Loucy (cell line): Measurements from ENCODE around the gene SRD5A2.

Source experiments
- H2AFZ ChIP-seq: fragments of 200-600 bp; sonication (generic); 2 replicates; pipeline ENCODE4 v1.6.0; 2016; ENCODE audit warnings: antibody characterized with exemption, mild to moderate bottlenecking, low read length, moderate library complexity
- H3F3A ChIP-seq: fragments of 200-600 bp; 2 replicates; pipeline ENCODE4 v1.6.0; 2016; ENCODE audit warnings: antibody characterized with exemption, low read depth, mild to moderate bottlenecking
- H3K27me3 ChIP-seq: fragments of 200-600 bp; sonication (generic); 2 replicates; pipeline ENCODE4 v1.6.1; 2014; ENCODE audit warnings: low read length, mild to moderate bottlenecking; ENCODE audit not compliant: insufficient read depth, poor library complexity, severe bottlenecking
- H3K36me3 ChIP-seq: fragments of 200-600 bp; sonication (generic); 2 replicates; pipeline ENCODE4 v1.6.1; 2016; ENCODE audit warnings: low read length; ENCODE audit not compliant: insufficient read depth
- H3K4me1 ChIP-seq: fragments of 200-600 bp; sonication (generic); 2 replicates; pipeline ENCODE4 v1.5.1; 2014; ENCODE audit warnings: low read length, mild to moderate bottlenecking; ENCODE audit not compliant: insufficient read depth, poor library complexity, severe bottlenecking
- H3K4me2 ChIP-seq: fragments of 200-600 bp; sonication (generic); 2 replicates; pipeline ENCODE4 v1.6.0; 2014; ENCODE audit warnings: antibody characterized with exemption, low read length, low read depth, mild to moderate bottlenecking; ENCODE audit not compliant: poor library complexity, severe bottlenecking
- H3K4me3 ChIP-seq: fragments of 200-600 bp; sonication (generic); 2 replicates; pipeline ENCODE4 v1.5.1; 2014; ENCODE audit warnings: low read length, mild to moderate bottlenecking, mixed read lengths; ENCODE audit not compliant: poor library complexity, severe bottlenecking
- H3K79me2 ChIP-seq: fragments of 200-600 bp; sonication (generic); 2 replicates; pipeline ENCODE4 v1.6.1; 2014; ENCODE audit warnings: low read length; ENCODE audit not compliant: insufficient read depth
- H3K9ac ChIP-seq: fragments of 200-600 bp; sonication (generic); 2 replicates; pipeline ENCODE4 v1.6.0; 2014; ENCODE audit warnings: mild to moderate bottlenecking, low read depth, low read length, moderate library complexity; ENCODE audit not compliant: poor library complexity, severe bottlenecking
- H3K9me2 ChIP-seq: fragments of 200-600 bp; sonication (generic); replicated peaks from 2 replicates; pipeline ENCODE4 v1.6.1; 2016; ENCODE audit warnings: low read depth, low read length, mixed read lengths
- H3K9me3 ChIP-seq: fragments of 200-600 bp; sonication (generic); 2 replicates; pipeline ENCODE4 v1.6.1; 2014; ENCODE audit warnings: mild to moderate bottlenecking, antibody characterized with exemption, low read length, low read depth; ENCODE audit not compliant: insufficient read depth
- H4K20me1 ChIP-seq: fragments of 200-600 bp; sonication (generic); 2 replicates; pipeline ENCODE4 v1.6.0; 2014; ENCODE audit warnings: antibody characterized with exemption, low read length, mild to moderate bottlenecking; ENCODE audit not compliant: insufficient read depth, poor library complexity, severe bottlenecking
- EZH2phosphoT487 ChIP-seq: fragments of 200-600 bp; IDR thresholded peaks from 2 replicates; pipeline ENCODE4 v1.6.1; 2018; ENCODE audit warnings: antibody characterized with exemption, mild to moderate bottlenecking, moderate library complexity, borderline replicate concordance
- TF ChIP-seq, protein P1 (sequence below): fragments of 200-600 bp; sonication (generic); conservative IDR thresholded peaks from 2 replicates; pipeline ENCODE4 v1.5.1; 2014; ENCODE audit warnings: mild to moderate bottlenecking, antibody characterized with exemption, low read length

SRD5A2 gene

GRCh38 chr2:31567679-31568078 lies 13.1 kb downstream of the SRD5A2 start:
- TF ChIP-seq EZH2phosphoT487, result no peak
- TF ChIP-seq, protein P1, sequence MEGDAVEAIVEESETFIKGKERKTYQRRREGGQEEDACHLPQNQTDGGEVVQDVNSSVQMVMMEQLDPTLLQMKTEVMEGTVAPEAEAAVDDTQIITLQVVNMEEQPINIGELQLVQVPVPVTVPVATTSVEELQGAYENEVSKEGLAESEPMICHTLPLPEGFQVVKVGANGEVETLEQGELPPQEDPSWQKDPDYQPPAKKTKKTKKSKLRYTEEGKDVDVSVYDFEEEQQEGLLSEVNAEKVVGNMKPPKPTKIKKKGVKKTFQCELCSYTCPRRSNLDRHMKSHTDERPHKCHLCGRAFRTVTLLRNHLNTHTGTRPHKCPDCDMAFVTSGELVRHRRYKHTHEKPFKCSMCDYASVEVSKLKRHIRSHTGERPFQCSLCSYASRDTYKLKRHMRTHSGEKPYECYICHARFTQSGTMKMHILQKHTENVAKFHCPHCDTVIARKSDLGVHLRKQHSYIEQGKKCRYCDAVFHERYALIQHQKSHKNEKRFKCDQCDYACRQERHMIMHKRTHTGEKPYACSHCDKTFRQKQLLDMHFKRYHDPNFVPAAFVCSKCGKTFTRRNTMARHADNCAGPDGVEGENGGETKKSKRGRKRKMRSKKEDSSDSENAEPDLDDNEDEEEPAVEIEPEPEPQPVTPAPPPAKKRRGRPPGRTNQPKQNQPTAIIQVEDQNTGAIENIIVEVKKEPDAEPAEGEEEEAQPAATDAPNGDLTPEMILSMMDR, result no peak
- H3F3A ChIP-seq, result no peaks in the 10 kb centered on the region
- no peak overlapping the region for H3K9ac ChIP-seq
- H3K36me3 ChIP-seq, result no peaks in the 10 kb centered on the region
- no peaks in the 10 kb centered on the region for H3K79me2 ChIP-seq
- no peak overlapping the region for H2AFZ ChIP-seq
- no peak overlapping the region for H3K4me2 ChIP-seq
- no peaks in the 10 kb centered on the region for H3K27me3 ChIP-seq
- no peak overlapping the region for H3K4me3 ChIP-seq
- H3K9me3 ChIP-seq, result no peaks in the 10 kb centered on the region
- no peaks in the 10 kb centered on the region for H3K4me1 ChIP-seq
- H4K20me1 ChIP-seq, result no peaks in the 10 kb centered on the region
- no peaks in the 10 kb centered on the region for H3K9me2 ChIP-seq

- H2AFZ ChIP-seq, result no peak overlapping the region
- no peak overlapping the region for H3K4me2 ChIP-seq
- no peaks in the 10 kb centered on the region for H3K79me2 ChIP-seq
- H3K9ac ChIP-seq, result no peak overlapping the region
- H3K27me3 ChIP-seq, result no peaks in the 10 kb centered on the region
- H3K9me3 ChIP-seq, result no peaks in the 10 kb centered on the region
- H3K9me2 ChIP-seq, result no peaks in the 10 kb centered on the region
- H4K20me1 ChIP-seq, result no peaks in the 10 kb centered on the region
- H3K4me1 ChIP-seq, result no peaks in the 10 kb centered on the region
- no peaks in the 10 kb centered on the region for H3F3A ChIP-seq
- no peaks in the 10 kb centered on the region for H3K36me3 ChIP-seq
- TF ChIP-seq, protein P1, result no peak
- no peak for TF ChIP-seq EZH2phosphoT487
- H3K4me3 ChIP-seq, result no peak overlapping the region
Measured at GRCh38 chr2:31563273-31563839, 17.4 kb downstream of the SRD5A2 start.

- Histone ChIP-seq H3K79me2 (no peaks in the 10 kb centered on the region), H3K9me2 (no peaks in the 10 kb centered on the region), H2AFZ (no peak overlapping the region), H3F3A (no peaks in the 10 kb centered on the region), H3K27me3 (no peaks in the 10 kb centered on the region), H4K20me1 (no peaks in the 10 kb centered on the region), H3K4me2 (no peak overlapping the region), H3K4me3 (no peak overlapping the region), H3K4me1 (no peaks in the 10 kb centered on the region), H3K9me3 (0 out of 2 replicates have a peak, but pooled peaks cover 6% of the 10 kb centered on the region), H3K36me3 (no peaks in the 10 kb centered on the region), H3K9ac (no peak overlapping the region)
- TF ChIP-seq EZH2phosphoT487, result no peak
- TF ChIP-seq, protein P1, result no peak
Measured at GRCh38 chr2:31561823-31562222, 18.9 kb downstream of the SRD5A2 start.
